CD14-positive monocyte (primary cell): ENCODE data around the gene VSIG10L2. TPM values are rescaled to one million over a fixed set of nuclear protein-coding genes. Genes with fewer than 3 reads are reported as not detected.

Experiments
- DNase-seq, 3 donors: peaks; one replicate each; pipeline ENCODE4 v3.0.0-alpha.2; 2011 to 2022
- H2AFZ ChIP-seq: 2 replicates; pipeline ENCODE4 v1.6.0; 2012; ENCODE audit warnings: mild to moderate bottlenecking, low read depth, low read length, inconsistent platforms; ENCODE audit not compliant: insufficient read depth, poor library complexity, severe bottlenecking
- H3K27ac ChIP-seq, 2 donors: 1 replicate in 1 of 2; 2 replicates in 1 of 2; pipeline ENCODE4 v1.5.1; 2012 to 2013; ENCODE audit warnings: low read length in 2 of 2, control low read depth in 1 of 2, inconsistent platforms in 1 of 2, low read depth in 1 of 2, mild to moderate bottlenecking in 1 of 2
- H3K27me3 ChIP-seq, 2 donors: one replicate each; pipeline versions ENCODE4 v1.6.0 to v1.6.1; 2011 to 2013; ENCODE audit warnings: low read length in 2 of 2; ENCODE audit not compliant: control insufficient read depth in 2 of 2, insufficient read depth in 2 of 2
- H3K36me3 ChIP-seq, 2 donors: replicated peaks in 1 of 2; 1 replicate in 1 of 2; 2 replicates in 1 of 2; pipeline versions ENCODE4 v1.5.1 to v1.6.1; 2012 to 2013; ENCODE audit warnings: low read length in 2 of 2, control low read depth in 1 of 2, inconsistent platforms in 1 of 2, mild to moderate bottlenecking in 1 of 2; ENCODE audit not compliant: insufficient read depth in 2 of 2, control insufficient read depth in 1 of 2
- H3K4me1 ChIP-seq, 2 donors: 1 replicate in 1 of 2; 2 replicates in 1 of 2; pipeline versions ENCODE4 v1.5.1 to v1.6.1; 2012 to 2013; ENCODE audit warnings: low read length in 2 of 2, control low read depth in 1 of 2, inconsistent platforms in 1 of 2, mild to moderate bottlenecking in 1 of 2, moderate library complexity in 1 of 2; ENCODE audit not compliant: insufficient read depth in 2 of 2, control insufficient read depth in 1 of 2
- H3K4me2 ChIP-seq: replicated peaks from 2 replicates; pipeline ENCODE3; 2012; ENCODE audit warnings: low read length, moderate library complexity, mild to moderate bottlenecking; ENCODE audit not compliant: poor library complexity, severe bottlenecking; ENCODE audit errors: extremely low read depth
- H3K4me3 ChIP-seq, 3 experiments: fragments of 200-600 bp in 1 of 3; sonication (generic) in 1 of 3; replicated peaks in 1 of 3; 1 replicate in 2 of 3; 2 replicates in 1 of 3; pipeline ENCODE4 v1.5.1; 2011 to 2013; ENCODE audit warnings: low read length in 3 of 3, mild to moderate bottlenecking in 3 of 3, control low read depth in 2 of 3, low read depth in 2 of 3, inconsistent platforms in 1 of 3, moderate library complexity in 1 of 3
- H3K79me2 ChIP-seq: 2 replicates; pipeline ENCODE4 v1.6.0; 2012; ENCODE audit warnings: mild to moderate bottlenecking, control low read depth, inconsistent platforms, low read length, moderate library complexity; ENCODE audit not compliant: insufficient read depth
- H3K9ac ChIP-seq: 2 replicates; pipeline ENCODE4 v1.6.0; 2017; ENCODE audit warnings: low read length, mild to moderate bottlenecking; ENCODE audit not compliant: insufficient read depth, poor library complexity, severe bottlenecking
- H3K9me3 ChIP-seq, 2 donors: replicated peaks in 1 of 2; 1 replicate in 1 of 2; 2 replicates in 1 of 2; pipeline versions ENCODE4 v1.5.1 to v1.6.1; 2012 to 2013; ENCODE audit warnings: low read length in 2 of 2, control low read depth in 1 of 2; ENCODE audit not compliant: control insufficient read depth in 1 of 2, insufficient read depth in 1 of 2
- H4K20me1 ChIP-seq: 2 replicates; pipeline ENCODE4 v1.6.0; 2012; ENCODE audit warnings: mild to moderate bottlenecking, low read length, control low read depth, moderate library complexity; ENCODE audit not compliant: insufficient read depth
- H3K27ac Mint-ChIP-seq, 7 donors: one replicate each; pipeline ENCODE4 v1.8.0; 2020; ENCODE audit warnings: mild to moderate bottlenecking in 7 of 7, mixed read lengths in 7 of 7, moderate library complexity in 6 of 7, inconsistent platforms in 2 of 7
- H3K27me3 Mint-ChIP-seq, 3 donors: one replicate each; pipeline ENCODE4 v1.8.0; 2021 to 2022; ENCODE audit warnings: low read depth in 3 of 3, mild to moderate bottlenecking in 3 of 3, mixed read lengths in 3 of 3, moderate library complexity in 3 of 3, inconsistent platforms in 1 of 3
- H3K36me3 Mint-ChIP-seq, 2 donors: one replicate each; pipeline ENCODE4 v1.8.0; 2020; ENCODE audit warnings: mixed read lengths in 2 of 2, inconsistent platforms in 1 of 2, mild to moderate bottlenecking in 1 of 2
- H3K4me1 Mint-ChIP-seq: one replicate; pipeline ENCODE4 v1.8.0; 2020; ENCODE audit warnings: mild to moderate bottlenecking, mixed read lengths
- H3K4me3 Mint-ChIP-seq, 2 donors: one replicate each; pipeline ENCODE4 v1.8.0; 2020; ENCODE audit warnings: mild to moderate bottlenecking in 2 of 2, mixed read lengths in 2 of 2, moderate library complexity in 1 of 2
- H3K9me3 Mint-ChIP-seq, 7 donors: one replicate each; pipeline ENCODE4 v1.8.0; 2020 to 2022; ENCODE audit warnings: mixed read lengths in 7 of 7, mild to moderate bottlenecking in 6 of 7, moderate library complexity in 6 of 7, inconsistent platforms in 2 of 7
- CTCF ChIP-seq: fragments of 200-600 bp; IDR thresholded peaks from one replicate; pipeline ENCODE4 v1.8.0; 2022; ENCODE audit warnings: antibody characterized with exemption, mild to moderate bottlenecking
- WGBS: methylation state at CpG from one replicate; pipeline ENCODE4 v1.1.5; 2013; ENCODE audit warnings: missing lambda C conversion rate; ENCODE audit not compliant: insufficient coverage; 5-methylcytosine and 5-hydroxymethylcytosine counted together
- intact Hi-C, 2 donors: fragments of 100-400 bp; cut with micrococcal nuclease; formaldehyde crosslinking; loops; one replicate each; pipeline versions ENCODE4 v1.15.0 to v1.15.1; 2023
- polyA plus RNA-seq, 3 donors: library from polyadenylated mRNA; depleted of rRNA in 1 of 3; unstranded in 2 of 3; stranded (reverse) in 1 of 3; fragments of 300-500 nt in 2 of 3; fragments of >200 nt in 1 of 3; fragmentation: Illumina TruSeq in 2 of 3; gene quantifications; 1 replicate in 2 of 3; 2 replicates in 1 of 3; pipeline ENCODE4 v1.2.3, GENCODE V29; 2012 to 2021

The VSIG10L2 gene
- polyA plus RNA-seq, 3 donors, result not detected

DNA sequence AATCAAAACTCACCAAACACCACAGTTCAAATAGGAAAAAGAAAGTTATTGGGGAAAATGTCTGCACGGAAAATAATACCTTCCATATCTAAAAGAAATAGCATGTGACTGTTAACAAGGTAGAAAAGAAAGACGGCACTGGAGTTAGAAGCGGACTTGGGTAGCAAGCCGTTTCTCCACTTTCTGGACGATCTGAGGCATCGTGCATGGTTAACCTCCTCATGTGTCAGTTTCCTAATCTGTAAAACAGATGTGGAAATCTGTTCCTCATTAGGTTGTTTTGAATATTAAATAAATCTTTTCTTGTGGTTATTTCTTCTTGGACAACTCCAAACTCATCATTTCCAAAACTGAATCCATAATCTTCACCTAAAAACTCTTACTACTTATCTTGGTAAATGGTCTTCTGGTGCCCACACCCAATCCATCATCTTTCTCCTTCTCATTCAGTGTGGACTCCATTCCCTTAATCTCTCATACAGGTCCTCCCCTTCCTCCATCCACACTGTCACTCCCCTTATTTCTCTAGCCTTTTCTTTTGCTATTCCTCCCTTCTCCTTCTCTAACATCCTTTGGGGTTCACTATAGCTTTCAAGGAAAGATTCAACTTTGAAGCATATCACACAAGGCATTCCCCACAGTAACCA is 53.5 kb downstream of the VSIG10L2 start:
- Mint-ChIP-seq H3K9me3 (peaks cover 0 to 2% (median 0%) of the 10 kb centered on the region in 7 donors), H3K27ac (no peak overlapping the region)
- intact Hi-C loops, result no loop called here

DNA sequence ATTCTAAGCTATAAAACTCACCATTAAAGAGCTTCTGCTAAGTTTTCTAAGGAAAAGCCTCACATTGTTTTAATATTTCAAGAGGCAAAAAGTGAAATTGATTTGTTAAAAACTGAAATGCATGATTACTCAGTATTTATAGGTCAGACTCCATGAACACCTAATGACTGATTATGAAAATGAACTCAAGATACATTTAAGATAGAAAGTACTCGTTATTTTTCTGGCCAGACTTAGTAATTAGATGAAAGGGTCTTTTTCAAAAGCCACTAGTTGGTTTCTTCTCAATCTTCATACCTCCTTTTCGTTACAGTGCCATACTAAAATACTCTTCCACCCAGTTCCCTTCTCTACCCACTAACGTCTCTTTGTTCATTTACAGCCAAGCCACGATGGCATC is 56.3 kb downstream of the VSIG10L2 start:
- Histone ChIP-seq H2AFZ (no peak overlapping the region), H3K4me2 (no peak overlapping the region), H3K4me1 (no peaks in the 10 kb centered on the region), H4K20me1 (no peaks in the 10 kb centered on the region), H3K9ac (no peak overlapping the region), H3K36me3 (no peaks in the 10 kb centered on the region), H3K9me3 (no peaks in the 10 kb centered on the region), H3K27ac (no peak overlapping the region), H3K27me3 (no peaks in the 10 kb centered on the region), H3K79me2 (no peaks in the 10 kb centered on the region), H3K4me3 (no peak overlapping the region)
- peaks cover 0 to 2% (median 0%) of the 10 kb centered on the region in 7 donors for H3K9me3 Mint-ChIP-seq
- H3K4me1 Mint-ChIP-seq, result no peaks in the 10 kb centered on the region
- no peak overlapping the region for H3K27ac Mint-ChIP-seq
- TF ChIP-seq CTCF, result no peak
- H3K36me3 Mint-ChIP-seq, result no peaks in the 10 kb centered on the region
- no peak overlapping the region for H3K4me3 Mint-ChIP-seq
- intact Hi-C loops, result no loop called here
- DNase-seq, result no peak
- 87% methylated on average over 3 of the region's 4 CpGs for WGBS
- peaks cover 2 to 8% (median 5%) of the 10 kb centered on the region in 3 donors for H3K27me3 Mint-ChIP-seq

More for the DNA sequence above, 53.5 kb downstream of the VSIG10L2 start:
- no peak overlapping the region for H3K4me3 ChIP-seq
- H3K4me1 ChIP-seq, result no peaks in the 10 kb centered on the region
- H3K36me3 ChIP-seq, result no peaks in the 10 kb centered on the region
- H3K4me2 ChIP-seq, result no peak overlapping the region
- TF ChIP-seq CTCF, result no peak
- no peaks in the 10 kb centered on the region for H3K36me3 Mint-ChIP-seq
- no peaks in the 10 kb centered on the region for H3K27me3 ChIP-seq
- no CpG with 5 or more reads among the region's 6 CpGs for WGBS
- no peak overlapping the region for H3K4me3 Mint-ChIP-seq
- no peaks in the 10 kb centered on the region for H3K9me3 ChIP-seq
- H4K20me1 ChIP-seq, result no peaks in the 10 kb centered on the region
- no peak overlapping the region for H2AFZ ChIP-seq
- no peaks in the 10 kb centered on the region for H3K79me2 ChIP-seq
- no peak for DNase-seq
- H3K4me1 Mint-ChIP-seq, result no peaks in the 10 kb centered on the region
- H3K27me3 Mint-ChIP-seq, result peaks cover 0 to 8% (median 5%) of the 10 kb centered on the region in 3 donors
- no peak overlapping the region for H3K27ac ChIP-seq
- H3K9ac ChIP-seq, result no peak overlapping the region

Other genes with a start within 250 kb of the VSIG10L2 start
- not detected for gene PATE1, start 199.8 kb upstream of the VSIG10L2 start, polyA plus RNA-seq
- gene PATE2, start 167.2 kb upstream of the VSIG10L2 start, polyA plus RNA-seq, result not detected
- not detected for gene PATE3, start 157.9 kb upstream of the VSIG10L2 start, polyA plus RNA-seq
- gene PATE4, start 112.7 kb upstream of the VSIG10L2 start, polyA plus RNA-seq, result not detected
- gene HYLS1, start 58.4 kb upstream of the VSIG10L2 start, polyA plus RNA-seq, result 1 to 10 TPM in 2 of 3 donors, under 1 TPM in 1; 0.61 to 2.6 (median 2.0) TPM
- 1 to 10 TPM; 2.0 to 5.3 (median 3.1) TPM for gene PUS3, start 42.8 kb upstream of the VSIG10L2 start, polyA plus RNA-seq
- gene DDX25, start 41.5 kb upstream of the VSIG10L2 start, polyA plus RNA-seq, result not detected
- under 1 TPM in 1 of 3 donors, not detected in 2; 0.01 TPM for gene CDON, start 116.8 kb downstream of the VSIG10L2 start, polyA plus RNA-seq